Urinary bladder (tissue), 4 donors: ENCODE results near the gene LINGO1. TPM values are rescaled to one million over a fixed set of nuclear protein-coding genes. Genes with fewer than 3 reads are reported as not detected.

ENCODE experiments used
- DNase-seq: peaks from one replicate; pipeline ENCODE4 v3.0.0-alpha.2; 2015; ENCODE audit errors: extremely low spot score
- H3K27ac ChIP-seq: one replicate; pipeline ENCODE4 v1.5.1; 2013; ENCODE audit warnings: low read depth, mild to moderate bottlenecking, moderate library complexity
- H3K36me3 ChIP-seq: one replicate; pipeline ENCODE4 v1.6.1; 2013; ENCODE audit warnings: mild to moderate bottlenecking, moderate library complexity; ENCODE audit not compliant: insufficient read depth
- H3K4me1 ChIP-seq: one replicate; pipeline ENCODE4 v1.6.1; 2013; ENCODE audit warnings: mild to moderate bottlenecking, moderate library complexity; ENCODE audit not compliant: insufficient read depth
- H3K4me3 ChIP-seq: one replicate; pipeline ENCODE4 v1.5.1; 2013; ENCODE audit warnings: low read depth, low read length
- WGBS: extraction: QIAGEN DNeasy Blood & Tissue Kit; methylation state at CpG from one replicate; pipeline ENCODE4 v1.1.7; 2013; 5-methylcytosine and 5-hydroxymethylcytosine counted together
- polyA plus RNA-seq: library from polyadenylated mRNA; stranded (reverse); fragments of 200-250 nt; gene quantifications from one replicate; pipeline ENCODE4 v1.2.3, GENCODE V29; 2013
- total RNA-seq: library from RNA; depleted of rRNA; stranded (reverse); fragments of >200 nt; gene quantifications from one replicate; pipeline ENCODE4 v1.2.3, GENCODE V29; 2014
- donor health status: healthy with polysubstance abuse.
- donor health status: healthy.

Gene LINGO1
- total and polyA plus RNA-seq, 2 donors, result 1.8 to 3.7 TPM

GRCh38 chr15:77596821-77597803, 35.6 kb downstream of the LINGO1 start:
- H3K27ac ChIP-seq, result no peak overlapping the region
- no peaks in the 10 kb centered on the region for H3K36me3 ChIP-seq
- no peak overlapping the region for H3K4me3 ChIP-seq
- no peaks in the 10 kb centered on the region for H3K4me1 ChIP-seq
- no peak for DNase-seq
- 96% methylated on average over 15 of the region's 15 CpGs for WGBS

- Histone ChIP-seq H3K36me3 (no peaks in the 10 kb centered on the region), H3K4me1 (no peaks in the 10 kb centered on the region), H3K27ac (no peak overlapping the region), H3K4me3 (no peak overlapping the region)
- 89% methylated on average over 5 of the region's 5 CpGs for WGBS
- DNase-seq, result no peak
Observed at GRCh38 chr15:77595231-77595630, 37.5 kb downstream of the LINGO1 start.

GRCh38 chr15:77592758-77593157, 40.0 kb downstream of the LINGO1 start:
- no peak for DNase-seq
- H3K27ac ChIP-seq, result no peak overlapping the region
- no peaks in the 10 kb centered on the region for H3K36me3 ChIP-seq
- H3K4me1 ChIP-seq, result no peaks in the 10 kb centered on the region
- no peak overlapping the region for H3K4me3 ChIP-seq
- WGBS, result 61% methylated on average over 3 of the region's 3 CpGs

- no peak overlapping the region for H3K4me3 ChIP-seq
- DNase-seq, result no peak
- 81% methylated on average over 13 of the region's 13 CpGs for WGBS
- no peaks in the 10 kb centered on the region for H3K36me3 ChIP-seq
- no peaks in the 10 kb centered on the region for H3K4me1 ChIP-seq
- H3K27ac ChIP-seq, result no peak overlapping the region
Observed at GRCh38 chr15:77591968-77592613, 40.6 kb downstream of the LINGO1 start.

- H3K4me3 ChIP-seq, result no peak overlapping the region
- no peaks in the 10 kb centered on the region for H3K36me3 ChIP-seq
- WGBS, result 62% methylated on average over 6 of the region's 6 CpGs
- no peak overlapping the region for H3K27ac ChIP-seq
- no peak for DNase-seq
- H3K4me1 ChIP-seq, result no peaks in the 10 kb centered on the region
Observed at GRCh38 chr15:77589839-77590238, 42.9 kb downstream of the LINGO1 start.

GRCh38 chr15:77588126-77588525, 44.6 kb downstream of the LINGO1 start:
- Histone ChIP-seq H3K4me1 (no peaks in the 10 kb centered on the region), H3K4me3 (no peak overlapping the region), H3K27ac (no peak overlapping the region), H3K36me3 (no peaks in the 10 kb centered on the region)
- 94% methylated on average over 12 of the region's 12 CpGs for WGBS
- no peak for DNase-seq

- H3K27ac ChIP-seq, result no peak overlapping the region
- WGBS, result 83% methylated on average over 11 of the region's 11 CpGs
- H3K4me1 ChIP-seq, result no peaks in the 10 kb centered on the region
- H3K4me3 ChIP-seq, result no peak overlapping the region
- DNase-seq, result no peak
- no peaks in the 10 kb centered on the region for H3K36me3 ChIP-seq
Observed at GRCh38 chr15:77584691-77585090, 48.0 kb downstream of the LINGO1 start.

GRCh38 chr15:77584201-77584600, 48.5 kb downstream of the LINGO1 start:
- Histone ChIP-seq H3K4me1 (no peaks in the 10 kb centered on the region), H3K4me3 (no peak overlapping the region), H3K27ac (no peak overlapping the region), H3K36me3 (no peaks in the 10 kb centered on the region)
- no peak for DNase-seq
- whole genome bisulfite sequencing, result 68% methylated on average over 7 of the region's 7 CpGs

- Histone ChIP-seq H3K36me3 (no peaks in the 10 kb centered on the region), H3K27ac (no peak overlapping the region), H3K4me3 (no peak overlapping the region), H3K4me1 (no peaks in the 10 kb centered on the region)
- WGBS, result 78% methylated on average over 5 of the region's 5 CpGs
- no peak for DNase-seq
Observed at GRCh38 chr15:77582763-77583162, 49.9 kb downstream of the LINGO1 start.

GRCh38 chr15:77581896-77582569, 50.7 kb downstream of the LINGO1 start:
- no peak overlapping the region for H3K27ac ChIP-seq
- H3K4me3 ChIP-seq, result no peak overlapping the region
- no peak for DNase-seq
- H3K4me1 ChIP-seq, result no peaks in the 10 kb centered on the region
- H3K36me3 ChIP-seq, result no peaks in the 10 kb centered on the region
- 80% methylated on average over 18 of the region's 18 CpGs for WGBS

- H3K36me3 ChIP-seq, result no peaks in the 10 kb centered on the region
- H3K4me1 ChIP-seq, result no peaks in the 10 kb centered on the region
- DNase-seq, result no peak
- H3K4me3 ChIP-seq, result no peak overlapping the region
- WGBS, result 84% methylated on average over 16 of the region's 16 CpGs
- no peak overlapping the region for H3K27ac ChIP-seq
Observed at GRCh38 chr15:77580996-77581682, 51.6 kb downstream of the LINGO1 start.

- 97% methylated on average over 13 of the region's 13 CpGs for WGBS
- no peak overlapping the region for H3K4me3 ChIP-seq
Observed at GRCh38 chr15:77579498-77580188, 53.1 kb downstream of the LINGO1 start.

More at GRCh38 chr15:77579498-77580188, 53.1 kb downstream of the LINGO1 start:
- Histone ChIP-seq H3K27ac (no peak overlapping the region), H3K4me1 (no peaks in the 10 kb centered on the region), H3K36me3 (no peaks in the 10 kb centered on the region)
- DNase-seq, result no peak
